IMR-90 (cell line): ENCODE data around the gene MAN2B1.

Experiments used
- CEBPB ChIP-seq: IDR thresholded peaks from 2 replicates; pipeline ENCODE4 v1.6.1; 2012; ENCODE audit warnings: low read depth, low read length, improper control_type of control experiment
- CTCF ChIP-seq: conservative IDR thresholded peaks from 2 replicates; pipeline ENCODE4 v1.5.1; 2012; ENCODE audit warnings: mild to moderate bottlenecking, low read depth, low read length, improper control_type of control experiment
- FOS ChIP-seq: fragments of 150-350 bp; IDR thresholded peaks from 2 replicates; pipeline ENCODE4 v1.6.1; 2016; ENCODE audit warnings: low read depth, low read length
- MAFK ChIP-seq: IDR thresholded peaks from 2 replicates; pipeline ENCODE4 v1.6.1; 2012; ENCODE audit warnings: low read depth, low read length, improper control_type of control experiment
- MXI1 ChIP-seq: IDR thresholded peaks from 2 replicates; pipeline ENCODE4 v1.6.1; 2012; ENCODE audit warnings: low read depth, mild to moderate bottlenecking, low read length, moderate library complexity, borderline replicate concordance
- NFE2L2 ChIP-seq: fragments of 150-350 bp; IDR thresholded peaks from 2 replicates; pipeline ENCODE4 v1.6.1; 2016; ENCODE audit warnings: low read depth, mild to moderate bottlenecking, low read length
- POLR2A ChIP-seq: IDR thresholded peaks from 2 replicates; pipeline ENCODE4 v1.6.1; 2012; ENCODE audit warnings: mild to moderate bottlenecking, low read depth, low read length
- RAD21 ChIP-seq: IDR thresholded peaks from 2 replicates; pipeline ENCODE4 v1.6.1; 2012; ENCODE audit warnings: low read length, improper control_type of control experiment
- RCOR1 ChIP-seq: IDR thresholded peaks from 2 replicates; pipeline ENCODE4 v1.6.1; 2012; ENCODE audit warnings: mild to moderate bottlenecking, low read length, improper control_type of control experiment; ENCODE audit not compliant: insufficient replicate concordance
- RFX5 ChIP-seq: IDR thresholded peaks from 2 replicates; pipeline ENCODE4 v1.8.0; 2012; ENCODE audit warnings: low read depth, mild to moderate bottlenecking, low read length, moderate library complexity
- SMC3 ChIP-seq: fragments of 150-350 bp; IDR thresholded peaks from 2 replicates; pipeline ENCODE4 v1.6.1; 2016; ENCODE audit warnings: low read depth, mild to moderate bottlenecking, antibody characterized with exemption, low read length, moderate library complexity
- USF2 ChIP-seq: fragments of 150-350 bp; IDR thresholded peaks from 2 replicates; pipeline ENCODE4 v1.6.1; 2017; ENCODE audit warnings: mild to moderate bottlenecking, antibody characterized with exemption, low read length, low read depth

GRCh38 chr19:12611361-12611699 lies 55.2 kb downstream of the MAN2B1 start:
- TF ChIP-seq CEBPB (no peak), RCOR1 (no peak), POLR2A (no peak), CTCF (no peak), SMC3 (no peak), FOS (no peak), RAD21 (no peak), MXI1 (peak; percentile 25; the same call in 1 of the 2 replicates), MAFK (no peak), RFX5 (no peak), NFE2L2 (no peak), USF2 (no peak)
